ENCODE data around the gene FNDC3B. TPM values are rescaled to one million over a fixed set of nuclear protein-coding genes. Genes with fewer than 3 reads are reported as not detected.

Gene FNDC3B
- total RNA-seq, 1 experiment from 2014 or later: 149 TPM

GRCh38 chr3:172073262-172073915 lies 34.0 kb downstream of the FNDC3B start:
- CTCF ChIA-PET: interaction anchor here (0.5 to 0.8 kb wide), 2 partner anchors 18 to 98 kb away, joined by 3 read pairs; no protein-coding TSS in a partner anchor
- no peak overlapping the region for H3K27ac Mint-ChIP-seq (ENCODE audit: low read depth, unreplicated experiment)
- H3K4me1 Mint-ChIP-seq (ENCODE audit: insufficient read depth, unreplicated experiment): peaks cover 21% of the 10 kb centered on the region
- TF ChIP-seq CTCF (IDR thresholded peaks at IDR 0.05; ENCODE audit: unreplicated experiment): no peak
- no peaks in the 10 kb centered on the region for H3K9me3 Mint-ChIP-seq (ENCODE audit: unreplicated experiment)
- BruUV-seq (replicated peaks): no TSS peak
- no peak for DNase-seq (ENCODE audit: unreplicated experiment)
- intact Hi-C loops (cut with micrococcal nuclease): no loop called here
- POLR2A ChIA-PET: no interaction called here
- H3K4me3 Mint-ChIP-seq (ENCODE audit: unreplicated experiment): no peak overlapping the region
- H3K36me3 Mint-ChIP-seq (ENCODE audit: insufficient read depth, unreplicated experiment): peaks cover 14% of the 10 kb centered on the region
- H3K27me3 Mint-ChIP-seq (ENCODE audit: insufficient read depth, unreplicated experiment): no peaks in the 10 kb centered on the region

- ChIA-PET CTCF (no interaction called here), POLR2A (no interaction called here)
- Mint-ChIP-seq H3K4me3 (ENCODE audit: unreplicated experiment) (no peak overlapping the region), H3K4me1 (ENCODE audit: insufficient read depth, unreplicated experiment) (peaks cover 20% of the 10 kb centered on the region), H3K9me3 (ENCODE audit: unreplicated experiment) (no peaks in the 10 kb centered on the region), H3K27ac (ENCODE audit: low read depth, unreplicated experiment) (no peak overlapping the region), H3K36me3 (ENCODE audit: insufficient read depth, unreplicated experiment) (peaks cover 15% of the 10 kb centered on the region), H3K27me3 (ENCODE audit: insufficient read depth, unreplicated experiment) (no peaks in the 10 kb centered on the region)
- no TSS peak for BruUV-seq (replicated peaks)
- intact Hi-C loops (cut with micrococcal nuclease): no loop called here
- no peak for DNase-seq (ENCODE audit: unreplicated experiment)
- TF ChIP-seq CTCF (IDR thresholded peaks at IDR 0.05; ENCODE audit: unreplicated experiment): no peak
Observed at GRCh38 chr3:172074032-172074431, 34.7 kb downstream of the FNDC3B start.

GRCh38 chr3:172074586-172074985 lies 35.2 kb downstream of the FNDC3B start:
- Mint-ChIP-seq H3K36me3 (ENCODE audit: insufficient read depth, unreplicated experiment) (peaks cover 18% of the 10 kb centered on the region), H3K4me3 (ENCODE audit: unreplicated experiment) (no peak overlapping the region), H3K27ac (ENCODE audit: low read depth, unreplicated experiment) (no peak overlapping the region), H3K9me3 (ENCODE audit: unreplicated experiment) (no peaks in the 10 kb centered on the region), H3K27me3 (ENCODE audit: insufficient read depth, unreplicated experiment) (no peaks in the 10 kb centered on the region), H3K4me1 (ENCODE audit: insufficient read depth, unreplicated experiment) (peaks cover 22% of the 10 kb centered on the region)
- POLR2A ChIA-PET: interaction anchor here (0.6 kb wide), 1 partner anchor 11 kb away, joined by 3 read pairs; no protein-coding TSS in a partner anchor
- DNase-seq (ENCODE audit: unreplicated experiment): no peak
- CTCF ChIA-PET: interaction anchor here (0.6 to 1.2 kb wide), 2 partner anchors 32 to 258 kb away, joined by 3 read pairs; no protein-coding TSS in a partner anchor
- no TSS peak for BruUV-seq (replicated peaks)
- TF ChIP-seq CTCF (IDR thresholded peaks at IDR 0.05; ENCODE audit: unreplicated experiment): no peak
- intact Hi-C loops (cut with micrococcal nuclease): no loop called here

GRCh38 chr3:172076212-172076611 lies 36.8 kb downstream of the FNDC3B start:
- CTCF ChIA-PET: interaction anchor here (0.6 to 0.7 kb wide), 2 partner anchors 77 to 240 kb away, joined by 3 to 5 read pairs; no protein-coding TSS in a partner anchor
- Mint-ChIP-seq H3K27me3 (ENCODE audit: insufficient read depth, unreplicated experiment) (no peaks in the 10 kb centered on the region), H3K9me3 (ENCODE audit: unreplicated experiment) (no peaks in the 10 kb centered on the region), H3K4me1 (ENCODE audit: insufficient read depth, unreplicated experiment) (peaks cover 22% of the 10 kb centered on the region), H3K36me3 (ENCODE audit: insufficient read depth, unreplicated experiment) (peaks cover 18% of the 10 kb centered on the region), H3K4me3 (ENCODE audit: unreplicated experiment) (no peak overlapping the region), H3K27ac (ENCODE audit: low read depth, unreplicated experiment) (no peak overlapping the region)
- intact Hi-C loops (cut with micrococcal nuclease): no loop called here
- no peak for TF ChIP-seq CTCF (IDR thresholded peaks at IDR 0.05; ENCODE audit: unreplicated experiment)
- BruUV-seq (replicated peaks): no TSS peak
- POLR2A ChIA-PET: no interaction called here
- no peak for DNase-seq (ENCODE audit: unreplicated experiment)
